BJ (cell line): ENCODE data around the gene RUNX1. TPM values are rescaled to one million over a fixed set of nuclear protein-coding genes. Genes with fewer than 3 reads are reported as not detected.

Experiments
- CTCF ChIA-PET: fragments of 350-600 bp; formaldehyde crosslinking; extraction: SDS; loops from one replicate; lab custom pipeline; 2021; ENCODE audit warnings: antibody characterized with exemption, inconsistent platforms; lab: Yijun Ruan, JAX
- POLR2A ChIA-PET: fragments of 300-600 bp; sonication (Branson Sonifier 250); formaldehyde crosslinking; extraction: SDS; loops from one replicate; lab custom pipeline; 2021; ENCODE audit warnings: antibody characterized with exemption; lab: Charles Lee
- DNase-seq: peaks from one replicate; pipeline ENCODE4 v3.0.0-alpha.2; 2011; ENCODE audit warnings: low read depth
- H3K27me3 ChIP-seq: 2 replicates; pipeline ENCODE4 v1.6.0; 2011; ENCODE audit warnings: low read length; ENCODE audit not compliant: control insufficient read depth, insufficient read depth
- H3K36me3 ChIP-seq: 2 replicates; pipeline ENCODE4 v1.5.1; 2011; ENCODE audit warnings: low read length; ENCODE audit not compliant: control insufficient read depth, insufficient read depth
- H3K4me3 ChIP-seq: 2 replicates; pipeline ENCODE4 v1.5.1; 2011; ENCODE audit warnings: low read depth, mild to moderate bottlenecking, control low read depth, low read length
- polyA plus RNA-seq: library from polyadenylated mRNA; depleted of rRNA; stranded (reverse); fragments of >200 nt; gene quantifications from 2 replicates; pipeline ENCODE4 v1.2.3, GENCODE V29; 2011
- TF ChIP-seq, protein P1 (sequence below): IDR thresholded peaks from 2 replicates; pipeline ENCODE4 v1.5.1; 2011; ENCODE audit warnings: low read depth, mild to moderate bottlenecking, control low read depth, inconsistent platforms, low read length, moderate library complexity; ENCODE audit not compliant: insufficient read depth

The RUNX1 gene
- polyA plus RNA-seq, 1 experiment: 36.1 TPM

DNA sequence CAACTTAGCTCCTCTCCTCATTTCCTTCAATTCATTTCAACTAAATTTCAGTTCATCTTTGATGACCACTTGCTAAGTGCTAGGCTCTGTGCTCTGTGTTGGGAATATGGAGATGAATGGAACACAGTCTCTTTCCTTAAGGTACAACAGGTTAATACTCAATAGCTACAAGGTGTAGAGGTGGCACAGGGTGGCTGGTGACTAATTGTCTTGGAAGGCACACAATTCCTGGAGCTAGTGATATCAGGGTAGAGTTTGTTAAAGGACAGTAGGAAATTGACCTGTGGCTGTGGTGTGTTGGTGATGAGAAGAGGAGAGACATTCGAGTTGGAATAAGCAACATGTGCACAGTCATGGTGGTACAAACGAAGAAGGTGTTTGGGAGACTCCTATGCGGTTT lies 124.9 kb downstream of the RUNX1 start:
- Histone ChIP-seq H3K27me3 (no peaks in the 10 kb centered on the region), H3K36me3 (no peaks in the 10 kb centered on the region), H3K4me3 (no peak overlapping the region)
- ChIA-PET CTCF (interaction anchor here (1.0 to 1.4 kb wide), 3 partner anchors 10 to 13 kb away, joined by 3 to 4 read pairs (median 3); no protein-coding TSS in a partner anchor), POLR2A (no interaction called here)
- TF ChIP-seq, protein P1, sequence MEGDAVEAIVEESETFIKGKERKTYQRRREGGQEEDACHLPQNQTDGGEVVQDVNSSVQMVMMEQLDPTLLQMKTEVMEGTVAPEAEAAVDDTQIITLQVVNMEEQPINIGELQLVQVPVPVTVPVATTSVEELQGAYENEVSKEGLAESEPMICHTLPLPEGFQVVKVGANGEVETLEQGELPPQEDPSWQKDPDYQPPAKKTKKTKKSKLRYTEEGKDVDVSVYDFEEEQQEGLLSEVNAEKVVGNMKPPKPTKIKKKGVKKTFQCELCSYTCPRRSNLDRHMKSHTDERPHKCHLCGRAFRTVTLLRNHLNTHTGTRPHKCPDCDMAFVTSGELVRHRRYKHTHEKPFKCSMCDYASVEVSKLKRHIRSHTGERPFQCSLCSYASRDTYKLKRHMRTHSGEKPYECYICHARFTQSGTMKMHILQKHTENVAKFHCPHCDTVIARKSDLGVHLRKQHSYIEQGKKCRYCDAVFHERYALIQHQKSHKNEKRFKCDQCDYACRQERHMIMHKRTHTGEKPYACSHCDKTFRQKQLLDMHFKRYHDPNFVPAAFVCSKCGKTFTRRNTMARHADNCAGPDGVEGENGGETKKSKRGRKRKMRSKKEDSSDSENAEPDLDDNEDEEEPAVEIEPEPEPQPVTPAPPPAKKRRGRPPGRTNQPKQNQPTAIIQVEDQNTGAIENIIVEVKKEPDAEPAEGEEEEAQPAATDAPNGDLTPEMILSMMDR: no peak
- DNase-seq: no peak

DNA sequence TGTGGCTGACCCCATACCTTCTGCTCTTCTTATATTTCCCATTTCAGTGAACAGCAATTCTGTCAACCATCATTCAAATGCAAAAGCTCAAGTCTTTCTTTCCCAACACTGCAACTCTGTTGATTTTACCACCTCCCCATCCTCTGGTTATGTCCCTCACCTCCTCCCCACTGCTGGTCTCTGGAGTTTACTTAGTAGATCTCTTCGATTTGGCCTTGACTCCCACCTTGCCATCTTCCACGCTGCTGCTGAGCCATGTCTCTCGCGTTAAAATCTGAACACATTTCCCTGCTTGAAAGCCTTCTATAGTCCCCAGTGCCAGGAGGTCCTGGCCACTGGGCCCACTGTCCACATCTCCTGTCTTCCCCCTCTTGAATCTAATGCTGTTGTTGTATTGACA lies 125.5 kb downstream of the RUNX1 start:
- no peaks in the 10 kb centered on the region for H3K27me3 ChIP-seq
- POLR2A ChIA-PET: no interaction called here
- DNase-seq: no peak
- no peak overlapping the region for H3K4me3 ChIP-seq
- no peaks in the 10 kb centered on the region for H3K36me3 ChIP-seq
- CTCF ChIA-PET: interaction anchor here (1.0 to 1.4 kb wide), 3 partner anchors 9 to 12 kb away, joined by 3 to 4 read pairs (median 3); no protein-coding TSS in a partner anchor
- TF ChIP-seq, protein P1: no peak

DNA sequence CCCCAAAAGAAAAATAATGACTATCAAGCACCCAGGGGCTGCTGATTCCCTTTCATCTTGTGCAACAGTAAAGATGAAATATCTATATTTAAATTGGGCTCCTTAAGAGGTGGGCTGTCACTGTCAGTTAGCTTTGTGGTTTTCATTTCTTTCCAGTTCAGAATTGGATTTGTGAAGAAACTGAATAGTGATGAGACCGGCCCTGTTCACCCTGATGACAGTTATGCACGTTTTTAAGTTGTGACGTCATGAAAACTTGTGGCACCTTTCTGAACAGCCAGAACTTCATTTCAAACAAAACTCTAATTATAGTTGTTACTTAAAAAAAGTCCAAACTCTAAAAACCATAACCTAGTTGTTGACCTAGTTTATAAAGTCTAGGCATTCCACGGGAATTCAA lies 125.9 kb downstream of the RUNX1 start:
- Histone ChIP-seq H3K4me3 (no peak overlapping the region), H3K27me3 (no peaks in the 10 kb centered on the region), H3K36me3 (no peaks in the 10 kb centered on the region)
- TF ChIP-seq, protein P1: no peak
- DNase-seq: no peak
- CTCF ChIA-PET: no interaction called here
- POLR2A ChIA-PET: no interaction called here

DNA sequence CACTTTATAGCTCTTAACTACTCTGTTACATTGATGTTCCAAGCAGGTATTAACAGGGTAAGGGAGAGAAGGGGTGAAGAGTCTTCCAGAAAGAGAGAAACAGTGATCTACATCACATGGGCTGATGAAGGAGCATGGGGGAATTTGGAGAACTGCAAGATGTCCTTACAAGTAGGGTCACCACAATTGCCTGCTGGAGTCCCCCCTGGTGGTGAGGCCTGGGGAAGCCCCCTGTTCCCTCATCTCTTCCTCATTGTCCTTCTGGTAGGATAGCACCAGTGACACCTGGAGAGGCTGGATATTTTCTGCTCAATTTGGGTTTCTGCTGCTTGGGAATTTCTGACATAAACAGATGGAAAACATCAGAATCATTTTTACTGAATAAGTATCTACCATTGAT lies 126.6 kb downstream of the RUNX1 start:
- H3K27me3 ChIP-seq: no peaks in the 10 kb centered on the region
- POLR2A ChIA-PET: no interaction called here
- TF ChIP-seq, protein P1: no peak
- no peaks in the 10 kb centered on the region for H3K36me3 ChIP-seq
- no peak overlapping the region for H3K4me3 ChIP-seq
- CTCF ChIA-PET: interaction anchor here (0.7 kb wide), 1 partner anchor 14 kb away, joined by 4 read pairs; no protein-coding TSS in a partner anchor
- no peak for DNase-seq

DNA sequence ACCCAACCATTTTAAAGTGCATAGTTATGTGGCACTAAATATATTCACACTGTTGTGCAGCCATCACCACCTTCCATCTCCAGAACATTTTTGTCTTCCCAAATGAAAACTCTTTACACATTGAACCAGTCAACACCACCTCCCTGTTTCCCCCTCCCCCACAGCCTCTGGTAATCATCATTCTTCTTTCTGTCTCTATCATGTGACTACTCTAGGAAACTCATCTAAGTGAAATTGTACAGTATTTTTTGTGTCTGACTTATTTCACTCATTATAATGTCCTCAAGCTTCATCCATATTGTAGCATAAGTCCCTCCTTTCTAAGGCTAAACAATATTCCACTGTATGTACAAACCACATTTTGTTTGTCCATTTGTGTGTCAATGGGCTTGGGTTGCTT lies 128.0 kb downstream of the RUNX1 start:
- POLR2A ChIA-PET: no interaction called here
- H3K4me3 ChIP-seq: no peak overlapping the region
- no peaks in the 10 kb centered on the region for H3K27me3 ChIP-seq
- DNase-seq: no peak
- TF ChIP-seq, protein P1: no peak
- CTCF ChIA-PET: no interaction called here
- H3K36me3 ChIP-seq: no peaks in the 10 kb centered on the region
